ENCODE measurements around the gene KIR2DL3.
"Not testable (repeated sequence)": the region's sequence is repeated elsewhere in the genome, so short reads cannot be mapped to it uniquely, and the experiment has no call there.

DNA sequence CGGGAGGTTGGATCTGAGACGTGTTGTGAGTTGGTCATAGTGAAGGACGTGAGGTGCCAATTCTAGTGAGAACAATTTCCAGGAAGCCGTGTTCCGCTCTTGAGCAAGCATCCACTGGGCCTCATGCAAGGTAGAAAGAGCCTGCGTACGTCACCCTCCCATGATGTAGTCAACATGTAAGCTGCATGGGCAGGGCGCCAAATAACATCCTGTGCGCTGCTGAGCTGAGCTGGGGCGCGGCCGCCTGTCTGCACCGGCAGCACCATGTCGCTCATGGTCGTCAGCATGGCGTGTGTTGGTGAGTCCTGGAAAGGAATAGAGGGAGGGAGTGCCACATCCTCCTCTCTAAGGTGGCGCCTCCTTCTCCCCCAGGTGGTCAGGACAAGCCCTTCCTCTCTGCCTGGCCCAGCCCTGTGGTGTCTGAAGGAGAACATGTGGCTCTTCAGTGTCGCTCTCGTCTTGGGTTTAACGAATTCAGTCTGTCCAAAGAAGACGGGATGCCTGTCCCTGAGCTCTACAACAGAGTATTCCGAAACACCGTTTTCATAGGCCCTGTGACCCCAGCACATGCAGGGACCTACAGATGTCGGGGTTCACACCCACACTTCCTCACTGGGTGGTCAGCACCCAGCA is 47.9 kb downstream of the KIR2DL3 start:
- TF ChIP-seq YY1 (IDR thresholded peaks at IDR 0.05; ENCODE audit: insufficient read depth, insufficient read length); ZNF274 (IDR thresholded peaks at IDR 0.05; ENCODE audit: low read depth, low read length); SUZ12 (IDR thresholded peaks at IDR 0.05; ENCODE audit: extremely low read depth, insufficient read depth, insufficient read length): not testable (repeated sequence)
